ENCODE measurements around the gene KLC1. TPM values are rescaled to one million over a fixed set of nuclear protein-coding genes. Genes with fewer than 3 reads are reported as not detected.

Gene KLC1
- total and polyA plus RNA-seq, 11 donors: 127 to 241 (median 158) TPM

GRCh38 chr14:103654619-103655018 is 25.6 kb downstream of the KLC1 start:
- ATAC-seq (no peak), DNase-seq (no peak)
- Histone ChIP-seq H3K36me3 (peaks cover 0 to 71% (median 53%) of the 10 kb centered on the region in 9 donors), H3K4me3 (no peak overlapping the region), H3K4me1 (peaks cover 5 to 70% (median 52%) of the 10 kb centered on the region in 12 donors), H3K9me3 (no peaks in the 10 kb centered on the region), H3K27me3 (no peaks in the 10 kb centered on the region), H3K27ac (no peak overlapping the region)
- TF ChIP-seq POLR2A (IDR thresholded peaks at IDR 0.05) (no peak), CTCF (IDR thresholded peaks at IDR 0.05) (no peak)
- WGBS, 4 donors: 71 to 84% (median 76%) methylated on average over 6 of the region's 6 CpGs
- intact Hi-C loops (cut with DNase I): no loop called here

GRCh38 chr14:103656031-103656755 is 27.2 kb downstream of the KLC1 start:
- DNase-seq (no peak), ATAC-seq (no peak)
- 66 to 78% (median 72%) methylated on average over 4 of the region's 4 CpGs for WGBS, 4 donors
- Histone ChIP-seq H3K9me3 (no peaks in the 10 kb centered on the region), H3K27ac (peak overlapping the region in 2 of 12 donors; percentile 23 to 39), H3K27me3 (no peaks in the 10 kb centered on the region), H3K4me1 (peaks cover 5 to 64% (median 49%) of the 10 kb centered on the region in 12 donors), H3K4me3 (no peak overlapping the region), H3K36me3 (peaks cover 0 to 87% (median 69%) of the 10 kb centered on the region in 9 donors)
- no peak for TF ChIP-seq CTCF (IDR thresholded peaks at IDR 0.05)
- TF ChIP-seq POLR2A (IDR thresholded peaks at IDR 0.05): no peak
- intact Hi-C loops (cut with DNase I): no loop called here

- ATAC-seq: no peak
- Histone ChIP-seq H3K9me3 (no peaks in the 10 kb centered on the region), H3K4me1 (peaks cover 5 to 59% (median 44%) of the 10 kb centered on the region in 12 donors), H3K4me3 (no peak overlapping the region), H3K27me3 (no peaks in the 10 kb centered on the region), H3K36me3 (peaks cover 0 to 92% (median 74%) of the 10 kb centered on the region in 9 donors), H3K27ac (peak overlapping the region in 2 of 12 donors; percentile 23 to 39)
- TF ChIP-seq POLR2A (IDR thresholded peaks at IDR 0.05) (no peak), CTCF (IDR thresholded peaks at IDR 0.05) (no peak)
- no peak for DNase-seq
- intact Hi-C loops (cut with DNase I): no loop called here
- 55 to 80% (median 77%) methylated on average over 1 of the region's 1 CpG for WGBS, 4 donors
Measured at GRCh38 chr14:103656756-103657133, 27.7 kb downstream of the KLC1 start.

- Histone ChIP-seq H3K27me3 (no peaks in the 10 kb centered on the region), H3K36me3 (peaks cover 0 to 100% (median 81%) of the 10 kb centered on the region in 9 donors), H3K4me1 (peaks cover 5 to 52% (median 38%) of the 10 kb centered on the region in 12 donors), H3K9me3 (no peaks in the 10 kb centered on the region), H3K4me3 (no peak overlapping the region), H3K27ac (peak overlapping the region in 3 of 12 donors; percentile 17 to 43 (median 23))
- peak in 2 of 5 donors; percentile 54 to 57 for DNase-seq
- ATAC-seq: peak in 3 of 4 donors; percentile 69 to 79 (median 73)
- intact Hi-C loops (cut with DNase I): no loop called here
- WGBS, 4 donors: 64 to 78% (median 72%) methylated on average over 13 of the region's 13 CpGs
- TF ChIP-seq CTCF (IDR thresholded peaks at IDR 0.05): no peak
- TF ChIP-seq POLR2A (IDR thresholded peaks at IDR 0.05): no peak
Measured at GRCh38 chr14:103657471-103657870, 28.5 kb downstream of the KLC1 start.

Data from heart left ventricle (tissue), 16 donors.